ENCODE results near the gene AUTS2. TPM values are rescaled to one million over a fixed set of nuclear protein-coding genes. Genes with fewer than 3 reads are reported as not detected.

AUTS2 gene
- total and polyA plus RNA-seq, 4 donors: 4.9 to 24.4 (median 7.0) TPM

DNA sequence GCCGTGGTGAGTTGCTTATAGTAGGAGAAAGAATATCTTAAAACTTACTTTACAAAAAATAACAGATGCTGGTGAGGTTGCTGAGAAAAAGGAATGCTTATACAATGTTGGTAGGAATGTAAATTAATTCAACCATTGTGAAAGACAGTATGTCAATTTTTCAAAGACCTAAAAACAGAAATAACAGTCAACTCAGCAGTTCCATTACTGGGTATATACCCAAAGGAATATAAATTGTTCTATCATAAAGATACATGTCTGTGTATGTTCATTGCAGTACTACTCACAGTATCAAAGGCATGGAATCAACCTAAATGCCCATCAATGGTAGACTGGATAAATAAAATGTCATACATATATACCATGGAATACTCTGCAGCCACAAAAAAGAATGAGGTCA lies 420.4 kb downstream of the AUTS2 start (continued):
- TF ChIP-seq, protein P1, sequence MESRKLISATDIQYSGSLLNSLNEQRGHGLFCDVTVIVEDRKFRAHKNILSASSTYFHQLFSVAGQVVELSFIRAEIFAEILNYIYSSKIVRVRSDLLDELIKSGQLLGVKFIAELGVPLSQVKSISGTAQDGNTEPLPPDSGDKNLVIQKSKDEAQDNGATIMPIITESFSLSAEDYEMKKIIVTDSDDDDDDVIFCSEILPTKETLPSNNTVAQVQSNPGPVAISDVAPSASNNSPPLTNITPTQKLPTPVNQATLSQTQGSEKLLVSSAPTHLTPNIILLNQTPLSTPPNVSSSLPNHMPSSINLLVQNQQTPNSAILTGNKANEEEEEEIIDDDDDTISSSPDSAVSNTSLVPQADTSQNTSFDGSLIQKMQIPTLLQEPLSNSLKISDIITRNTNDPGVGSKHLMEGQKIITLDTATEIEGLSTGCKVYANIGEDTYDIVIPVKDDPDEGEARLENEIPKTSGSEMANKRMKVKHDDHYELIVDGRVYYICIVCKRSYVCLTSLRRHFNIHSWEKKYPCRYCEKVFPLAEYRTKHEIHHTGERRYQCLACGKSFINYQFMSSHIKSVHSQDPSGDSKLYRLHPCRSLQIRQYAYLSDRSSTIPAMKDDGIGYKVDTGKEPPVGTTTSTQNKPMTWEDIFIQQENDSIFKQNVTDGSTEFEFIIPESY (IDR thresholded peaks at IDR 0.05): no peak
- TF ChIP-seq YY1 (IDR thresholded peaks at IDR 0.05) (no peak), TAF1 (conservative IDR thresholded peaks at IDR 0.05) (no peak), HNF4G (IDR thresholded peaks at IDR 0.05) (no peak), SP1 (IDR thresholded peaks at IDR 0.05) (no peak), FOXA1 (IDR thresholded peaks at IDR 0.05) (no peak)
- TF ChIP-seq, protein P2, sequence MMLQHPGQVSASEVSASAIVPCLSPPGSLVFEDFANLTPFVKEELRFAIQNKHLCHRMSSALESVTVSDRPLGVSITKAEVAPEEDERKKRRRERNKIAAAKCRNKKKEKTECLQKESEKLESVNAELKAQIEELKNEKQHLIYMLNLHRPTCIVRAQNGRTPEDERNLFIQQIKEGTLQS (IDR thresholded peaks at IDR 0.05): no peak

DNA sequence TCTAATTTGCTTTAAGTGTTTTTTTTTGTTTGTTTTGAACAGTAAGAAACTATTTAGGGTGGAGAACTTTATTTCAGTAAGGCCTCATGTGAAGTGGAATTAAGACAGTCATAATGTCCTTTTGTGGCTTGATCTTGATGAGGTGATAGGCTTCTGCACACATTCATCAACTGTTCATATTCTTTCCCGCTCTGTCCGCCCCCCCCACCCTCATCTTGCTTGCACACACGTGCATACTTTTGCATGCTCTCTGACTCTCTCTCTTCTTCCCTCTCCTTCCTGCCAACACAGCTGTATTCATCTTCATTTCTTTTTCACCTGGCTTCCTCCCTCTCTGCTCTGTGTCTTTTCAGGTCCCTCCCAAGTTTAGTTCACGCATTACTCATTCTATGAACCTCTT lies 429.6 kb downstream of the AUTS2 start:
- H3K27ac ChIP-seq (ENCODE audit: low read depth in 1 of 2, low read length in 2 of 2): no peak overlapping the region
- H3K4me1 ChIP-seq (ENCODE audit: control insufficient read depth in 4 of 4, insufficient read depth in 4 of 4, low read length in 3 of 4): no peaks in the 10 kb centered on the region
- no peaks in the 10 kb centered on the region for H3K27me3 ChIP-seq (ENCODE audit: control insufficient read depth in 4 of 4, insufficient read depth in 4 of 4, low read length in 3 of 4)
- no peaks in the 10 kb centered on the region for H3K9me3 ChIP-seq (ENCODE audit: control insufficient read depth in 4 of 4, low read length in 3 of 4)
- no peak overlapping the region for H3K9ac ChIP-seq (ENCODE audit: low read depth in 1 of 2, low read length in 2 of 2)
- no peak for DNase-seq (ENCODE audit: low spot score)
- no peak overlapping the region for H3K4me3 ChIP-seq (ENCODE audit: low read depth in 1 of 3, low read length in 3 of 3)
- TF ChIP-seq SP1 (IDR thresholded peaks at IDR 0.05): no peak
- TF ChIP-seq TAF1 (conservative IDR thresholded peaks at IDR 0.05): no peak
- TF ChIP-seq, protein P3, sequence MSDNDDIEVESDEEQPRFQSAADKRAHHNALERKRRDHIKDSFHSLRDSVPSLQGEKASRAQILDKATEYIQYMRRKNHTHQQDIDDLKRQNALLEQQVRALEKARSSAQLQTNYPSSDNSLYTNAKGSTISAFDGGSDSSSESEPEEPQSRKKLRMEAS (IDR thresholded peaks at IDR 0.05): no peak
- TF ChIP-seq FOXA1 (IDR thresholded peaks at IDR 0.05): no peak
- TF ChIP-seq HNF4G (IDR thresholded peaks at IDR 0.05): no peak
- no peak for TF ChIP-seq JUND (IDR thresholded peaks at IDR 0.05)
- TF ChIP-seq, protein P1 (IDR thresholded peaks at IDR 0.05): no peak
- no peak for TF ChIP-seq RAD21 (IDR thresholded peaks at IDR 0.05)
- no peak for TF ChIP-seq FOXA2 (IDR thresholded peaks at IDR 0.05)
- no peak for TF ChIP-seq YY1 (IDR thresholded peaks at IDR 0.05)
- no peak for TF ChIP-seq GABPA (IDR thresholded peaks at IDR 0.05 in 1 of 2, conservative IDR thresholded peaks at IDR 0.05 in 1 of 2)
- TF ChIP-seq, protein P4, sequence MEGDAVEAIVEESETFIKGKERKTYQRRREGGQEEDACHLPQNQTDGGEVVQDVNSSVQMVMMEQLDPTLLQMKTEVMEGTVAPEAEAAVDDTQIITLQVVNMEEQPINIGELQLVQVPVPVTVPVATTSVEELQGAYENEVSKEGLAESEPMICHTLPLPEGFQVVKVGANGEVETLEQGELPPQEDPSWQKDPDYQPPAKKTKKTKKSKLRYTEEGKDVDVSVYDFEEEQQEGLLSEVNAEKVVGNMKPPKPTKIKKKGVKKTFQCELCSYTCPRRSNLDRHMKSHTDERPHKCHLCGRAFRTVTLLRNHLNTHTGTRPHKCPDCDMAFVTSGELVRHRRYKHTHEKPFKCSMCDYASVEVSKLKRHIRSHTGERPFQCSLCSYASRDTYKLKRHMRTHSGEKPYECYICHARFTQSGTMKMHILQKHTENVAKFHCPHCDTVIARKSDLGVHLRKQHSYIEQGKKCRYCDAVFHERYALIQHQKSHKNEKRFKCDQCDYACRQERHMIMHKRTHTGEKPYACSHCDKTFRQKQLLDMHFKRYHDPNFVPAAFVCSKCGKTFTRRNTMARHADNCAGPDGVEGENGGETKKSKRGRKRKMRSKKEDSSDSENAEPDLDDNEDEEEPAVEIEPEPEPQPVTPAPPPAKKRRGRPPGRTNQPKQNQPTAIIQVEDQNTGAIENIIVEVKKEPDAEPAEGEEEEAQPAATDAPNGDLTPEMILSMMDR (IDR thresholded peaks at IDR 0.05; ENCODE audit: low read depth, low read length, missing input control): no peak
- TF ChIP-seq EGR1 (IDR thresholded peaks at IDR 0.05; ENCODE audit: low read depth in 2 of 2): no peak
- no peak for TF ChIP-seq RXRA (IDR thresholded peaks at IDR 0.05)
- TF ChIP-seq NR2F2 (IDR thresholded peaks at IDR 0.05): no peak
- TF ChIP-seq HNF4A (conservative IDR thresholded peaks at IDR 0.05): no peak
- TF ChIP-seq, protein P5, sequence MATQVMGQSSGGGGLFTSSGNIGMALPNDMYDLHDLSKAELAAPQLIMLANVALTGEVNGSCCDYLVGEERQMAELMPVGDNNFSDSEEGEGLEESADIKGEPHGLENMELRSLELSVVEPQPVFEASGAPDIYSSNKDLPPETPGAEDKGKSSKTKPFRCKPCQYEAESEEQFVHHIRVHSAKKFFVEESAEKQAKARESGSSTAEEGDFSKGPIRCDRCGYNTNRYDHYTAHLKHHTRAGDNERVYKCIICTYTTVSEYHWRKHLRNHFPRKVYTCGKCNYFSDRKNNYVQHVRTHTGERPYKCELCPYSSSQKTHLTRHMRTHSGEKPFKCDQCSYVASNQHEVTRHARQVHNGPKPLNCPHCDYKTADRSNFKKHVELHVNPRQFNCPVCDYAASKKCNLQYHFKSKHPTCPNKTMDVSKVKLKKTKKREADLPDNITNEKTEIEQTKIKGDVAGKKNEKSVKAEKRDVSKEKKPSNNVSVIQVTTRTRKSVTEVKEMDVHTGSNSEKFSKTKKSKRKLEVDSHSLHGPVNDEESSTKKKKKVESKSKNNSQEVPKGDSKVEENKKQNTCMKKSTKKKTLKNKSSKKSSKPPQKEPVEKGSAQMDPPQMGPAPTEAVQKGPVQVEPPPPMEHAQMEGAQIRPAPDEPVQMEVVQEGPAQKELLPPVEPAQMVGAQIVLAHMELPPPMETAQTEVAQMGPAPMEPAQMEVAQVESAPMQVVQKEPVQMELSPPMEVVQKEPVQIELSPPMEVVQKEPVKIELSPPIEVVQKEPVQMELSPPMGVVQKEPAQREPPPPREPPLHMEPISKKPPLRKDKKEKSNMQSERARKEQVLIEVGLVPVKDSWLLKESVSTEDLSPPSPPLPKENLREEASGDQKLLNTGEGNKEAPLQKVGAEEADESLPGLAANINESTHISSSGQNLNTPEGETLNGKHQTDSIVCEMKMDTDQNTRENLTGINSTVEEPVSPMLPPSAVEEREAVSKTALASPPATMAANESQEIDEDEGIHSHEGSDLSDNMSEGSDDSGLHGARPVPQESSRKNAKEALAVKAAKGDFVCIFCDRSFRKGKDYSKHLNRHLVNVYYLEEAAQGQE (IDR thresholded peaks at IDR 0.05): no peak
- TF ChIP-seq, protein P2 (IDR thresholded peaks at IDR 0.05): no peak
- no peaks in the 10 kb centered on the region for H3K36me3 ChIP-seq (ENCODE audit: control insufficient read depth in 4 of 4, insufficient read depth in 3 of 4, low read depth in 1 of 4, low read length in 3 of 4)
- WGBS: 90% methylated on average over 4 of the region's 4 CpGs
